Glutamatergic neuron (in vitro differentiated cells): ENCODE measurements around the gene MTFMT. TPM values are rescaled to one million over a fixed set of nuclear protein-coding genes. Genes with fewer than 3 reads are reported as not detected.

Experiments used
- DNase-seq: peaks from one replicate; pipeline ENCODE4 v3.0.0; 2022
- H3K27ac Mint-ChIP-seq: one replicate; pipeline ENCODE4 v1.8.0; 2020; ENCODE audit warnings: mild to moderate bottlenecking, mixed read lengths, inconsistent platforms; ENCODE audit not compliant: unreplicated experiment
- H3K27me3 Mint-ChIP-seq: one replicate; pipeline ENCODE4 v1.8.0; 2020; ENCODE audit warnings: mild to moderate bottlenecking, moderate library complexity, mixed read lengths, inconsistent platforms; ENCODE audit not compliant: unreplicated experiment
- H3K36me3 Mint-ChIP-seq: one replicate; pipeline ENCODE4 v1.8.0; 2020; ENCODE audit warnings: mild to moderate bottlenecking, mixed read lengths, inconsistent platforms; ENCODE audit not compliant: unreplicated experiment
- H3K4me1 Mint-ChIP-seq: one replicate; pipeline ENCODE4 v1.8.0; 2020; ENCODE audit warnings: mild to moderate bottlenecking, low read depth, mixed read lengths, inconsistent platforms; ENCODE audit not compliant: unreplicated experiment
- H3K4me3 Mint-ChIP-seq: one replicate; pipeline ENCODE4 v1.8.0; 2020; ENCODE audit warnings: mild to moderate bottlenecking, mixed read lengths, inconsistent platforms; ENCODE audit not compliant: unreplicated experiment
- H3K9me3 Mint-ChIP-seq: one replicate; pipeline ENCODE4 v1.8.0; 2020; ENCODE audit warnings: mild to moderate bottlenecking, moderate library complexity, mixed read lengths, inconsistent platforms; ENCODE audit not compliant: unreplicated experiment
- CTCF ChIP-seq: fragments of 200-600 bp; sonication (generic); IDR thresholded peaks from one replicate; pipeline ENCODE4 v1.5.0; 2021; ENCODE audit not compliant: partially characterized antibody, unreplicated experiment
- total RNA-seq: library from RNA; stranded (reverse); fragmentation: NEBNext Ultra II Directional; extraction: Animal tissue kit (Norgen Biotek cat#: 25700); gene quantifications from one replicate; pipeline ENCODE4 v1.2.1, GENCODE V29; 2021; ENCODE audit not compliant: unreplicated experiment

Gene MTFMT
- total RNA-seq, 1 donor from 2014 or later: 12.6 TPM

GRCh38 chr15:64989416-64990167 lies 39.8 kb downstream of the MTFMT start, which contains the start of gene SPG21:
Gene SPG21 (minus strand): TSS chr15:64989914. CDS start chr15:64983569, 6,345 bp downstream.
- peaks cover 14% of the 10 kb centered on the region for H3K4me1 Mint-ChIP-seq

GRCh38 chr15:64987136-64987535 lies 42.3 kb downstream of the MTFMT start:
- H3K4me3 Mint-ChIP-seq: no peak overlapping the region
- H3K36me3 Mint-ChIP-seq: no peaks in the 10 kb centered on the region
- peaks cover 5% of the 10 kb centered on the region for H3K9me3 Mint-ChIP-seq
- peaks cover 14% of the 10 kb centered on the region for H3K4me1 Mint-ChIP-seq
- no peak for DNase-seq
- no peak overlapping the region for H3K27ac Mint-ChIP-seq
- H3K27me3 Mint-ChIP-seq: peaks cover 6% of the 10 kb centered on the region
- TF ChIP-seq CTCF: no peak

More at GRCh38 chr15:64989416-64990167, 39.8 kb downstream of the MTFMT start, which contains the start of gene SPG21:
- peak; percentile 94 for DNase-seq
- Mint-ChIP-seq H3K4me3 (peak within 1 kb of the TSS; percentile 96), H3K27me3 (peaks cover 6% of the 10 kb centered on the region), H3K27ac (peak within 1 kb of the TSS; percentile 95), H3K9me3 (peaks cover 5% of the 10 kb centered on the region), H3K36me3 (no peaks in the 10 kb centered on the region)
- no peak for TF ChIP-seq CTCF

GRCh38 chr15:64985366-64986033 lies 43.9 kb downstream of the MTFMT start:
- H3K4me1 Mint-ChIP-seq: peaks cover 5% of the 10 kb centered on the region
- no peak overlapping the region for H3K4me3 Mint-ChIP-seq
- no peak overlapping the region for H3K27ac Mint-ChIP-seq
- peaks cover 6% of the 10 kb centered on the region for H3K27me3 Mint-ChIP-seq
- no peak for DNase-seq
- H3K36me3 Mint-ChIP-seq: no peaks in the 10 kb centered on the region
- H3K9me3 Mint-ChIP-seq: peaks cover 7% of the 10 kb centered on the region
- TF ChIP-seq CTCF: no peak

- DNase-seq: no peak
- H3K9me3 Mint-ChIP-seq: peaks cover 2% of the 10 kb centered on the region
- H3K27ac Mint-ChIP-seq: no peak overlapping the region
- no peak overlapping the region for H3K4me3 Mint-ChIP-seq
- peaks cover 2% of the 10 kb centered on the region for H3K27me3 Mint-ChIP-seq
- no peak for TF ChIP-seq CTCF
- H3K36me3 Mint-ChIP-seq: no peaks in the 10 kb centered on the region
- peaks cover 11% of the 10 kb centered on the region for H3K4me1 Mint-ChIP-seq
These were observed 47.0 kb downstream of the MTFMT start for GRCh38 chr15:64982472-64982871.
